Measurements from ENCODE around the gene POC1B. TPM values are rescaled to one million over a fixed set of nuclear protein-coding genes. Genes with fewer than 3 reads are reported as not detected.

Gene POC1B
- total RNA-seq, 2 experiments from 2014 or later, result 22.8 to 25.7 TPM

DNA sequence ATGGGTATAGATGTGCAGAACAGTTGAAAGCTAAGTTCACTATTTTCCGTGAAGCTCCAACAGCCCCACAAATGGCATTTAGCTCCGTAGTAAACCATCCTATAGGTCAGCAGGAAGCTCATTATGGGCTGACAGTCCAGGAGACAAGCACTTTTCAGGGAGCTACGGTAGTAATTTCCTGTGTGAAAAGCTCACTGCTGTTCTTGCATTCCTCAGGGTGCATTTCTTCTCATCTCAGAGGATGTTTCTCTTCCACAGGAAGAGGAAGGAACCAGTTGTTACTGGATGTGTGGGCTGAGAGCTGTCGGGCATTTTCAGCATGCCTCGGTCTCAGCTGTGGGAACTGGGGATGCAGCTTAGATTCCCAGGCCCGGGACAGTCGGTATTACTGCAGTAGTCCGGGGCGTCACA, 74.0 kb downstream of the POC1B start:
- no peak overlapping the region for H3K4me3 Mint-ChIP-seq
- intact Hi-C loops (cut with micrococcal nuclease), result no loop called here
- no peaks in the 10 kb centered on the region for H3K9me3 Mint-ChIP-seq
- CTCF ChIA-PET, result interaction anchor here (0.8 to 3.0 kb wide), 3 partner anchors 10 to 433 kb away, joined by 3 to 15 read pairs (median 3); no protein-coding TSS in a partner anchor
- DNase-seq, result no peak
- peaks cover 2% of the 10 kb centered on the region for H3K4me1 Mint-ChIP-seq (ENCODE audit: low read depth)
- H3K36me3 Mint-ChIP-seq (ENCODE audit: low read depth), result peaks cover 5% of the 10 kb centered on the region
- H3K27ac Mint-ChIP-seq, result no peak overlapping the region
- no peaks in the 10 kb centered on the region for H3K27me3 Mint-ChIP-seq (ENCODE audit: low read depth)

- Mint-ChIP-seq H3K36me3 (ENCODE audit: low read depth) (peaks cover 9% of the 10 kb centered on the region), H3K9me3 (no peaks in the 10 kb centered on the region), H3K4me3 (no peak overlapping the region), H3K27me3 (ENCODE audit: low read depth) (no peaks in the 10 kb centered on the region), H3K4me1 (ENCODE audit: low read depth) (peaks cover 2% of the 10 kb centered on the region), H3K27ac (no peak overlapping the region)
- no peak for DNase-seq
- CTCF ChIA-PET, result interaction anchor here (3.0 kb wide), 1 partner anchor 11 kb away, joined by 15 read pairs; no protein-coding TSS in a partner anchor
- intact Hi-C loops (cut with micrococcal nuclease), result no loop called here
Observed at GRCh38 chr12:89450907-89451306, 74.9 kb downstream of the POC1B start.

GRCh38 chr12:89448951-89449371, 76.9 kb downstream of the POC1B start:
- intact Hi-C loops (cut with micrococcal nuclease), result no loop called here
- Mint-ChIP-seq H3K4me1 (ENCODE audit: low read depth) (peaks cover 2% of the 10 kb centered on the region), H3K27ac (no peak overlapping the region), H3K36me3 (ENCODE audit: low read depth) (peaks cover 13% of the 10 kb centered on the region), H3K4me3 (no peak overlapping the region), H3K27me3 (ENCODE audit: low read depth) (no peaks in the 10 kb centered on the region), H3K9me3 (no peaks in the 10 kb centered on the region)
- CTCF ChIA-PET, result no interaction called here
- DNase-seq, result no peak

GRCh38 chr12:89448526-89448925, 77.3 kb downstream of the POC1B start:
- Mint-ChIP-seq H3K36me3 (ENCODE audit: low read depth) (peaks cover 15% of the 10 kb centered on the region), H3K4me1 (ENCODE audit: low read depth) (peaks cover 2% of the 10 kb centered on the region), H3K4me3 (no peak overlapping the region), H3K27ac (no peak overlapping the region), H3K9me3 (no peaks in the 10 kb centered on the region), H3K27me3 (ENCODE audit: low read depth) (no peaks in the 10 kb centered on the region)
- no peak for DNase-seq
- intact Hi-C loops (cut with micrococcal nuclease), result no loop called here
- CTCF ChIA-PET, result no interaction called here

DNA sequence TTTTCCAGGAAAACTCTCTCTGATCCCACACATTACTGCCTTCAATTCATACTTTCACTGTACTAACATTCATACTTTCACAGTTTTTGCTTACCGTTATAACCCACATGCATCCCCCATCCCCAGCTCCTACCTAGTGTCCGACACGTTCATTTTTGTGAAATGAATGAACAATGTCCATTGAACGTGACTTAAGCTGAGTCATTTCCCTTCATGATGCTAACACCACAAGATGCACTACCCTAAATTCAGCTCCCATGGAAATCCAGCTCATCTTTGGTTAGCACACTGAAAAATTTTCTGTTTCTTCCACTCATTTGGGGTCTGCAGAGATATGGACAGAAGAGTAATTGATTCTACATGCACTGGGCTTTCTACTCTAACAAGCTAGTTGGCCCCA, 85.9 kb downstream of the POC1B start:
- Mint-ChIP-seq H3K4me1 (ENCODE audit: low read depth) (peaks cover 8% of the 10 kb centered on the region), H3K27ac (no peak overlapping the region), H3K9me3 (peaks cover 2% of the 10 kb centered on the region)

GRCh38 chr12:89437231-89437630, 88.6 kb downstream of the POC1B start:
- Mint-ChIP-seq H3K36me3 (ENCODE audit: low read depth) (peaks cover 33% of the 10 kb centered on the region), H3K9me3 (no peaks in the 10 kb centered on the region), H3K27me3 (ENCODE audit: low read depth) (no peaks in the 10 kb centered on the region), H3K4me3 (no peak overlapping the region), H3K27ac (no peak overlapping the region), H3K4me1 (ENCODE audit: low read depth) (peaks cover 12% of the 10 kb centered on the region)
- no peak for DNase-seq
- CTCF ChIA-PET, result no interaction called here
- intact Hi-C loops (cut with micrococcal nuclease), result no loop called here

More for the DNA sequence above, 85.9 kb downstream of the POC1B start:
- no peaks in the 10 kb centered on the region for H3K27me3 Mint-ChIP-seq (ENCODE audit: low read depth)
- peaks cover 36% of the 10 kb centered on the region for H3K36me3 Mint-ChIP-seq (ENCODE audit: low read depth)
- DNase-seq, result no peak
- intact Hi-C loops (cut with micrococcal nuclease), result no loop called here
- H3K4me3 Mint-ChIP-seq, result no peak overlapping the region
- CTCF ChIA-PET, result interaction anchor here (0.9 to 1.3 kb wide), 2 partner anchors 21 to 81 kb away, joined by 3 to 5 read pairs; no protein-coding TSS in a partner anchor

- intact Hi-C loops (cut with micrococcal nuclease), result no loop called here
- CTCF ChIA-PET, result no interaction called here
- H3K27me3 Mint-ChIP-seq (ENCODE audit: low read depth), result no peaks in the 10 kb centered on the region
- no peak for DNase-seq
- H3K4me1 Mint-ChIP-seq (ENCODE audit: low read depth), result peaks cover 4% of the 10 kb centered on the region
- no peak overlapping the region for H3K27ac Mint-ChIP-seq
- no peak overlapping the region for H3K4me3 Mint-ChIP-seq
- H3K36me3 Mint-ChIP-seq (ENCODE audit: low read depth), result peaks cover 25% of the 10 kb centered on the region
- H3K9me3 Mint-ChIP-seq, result no peaks in the 10 kb centered on the region
Observed at GRCh38 chr12:89436062-89436461, 89.8 kb downstream of the POC1B start.

DNA sequence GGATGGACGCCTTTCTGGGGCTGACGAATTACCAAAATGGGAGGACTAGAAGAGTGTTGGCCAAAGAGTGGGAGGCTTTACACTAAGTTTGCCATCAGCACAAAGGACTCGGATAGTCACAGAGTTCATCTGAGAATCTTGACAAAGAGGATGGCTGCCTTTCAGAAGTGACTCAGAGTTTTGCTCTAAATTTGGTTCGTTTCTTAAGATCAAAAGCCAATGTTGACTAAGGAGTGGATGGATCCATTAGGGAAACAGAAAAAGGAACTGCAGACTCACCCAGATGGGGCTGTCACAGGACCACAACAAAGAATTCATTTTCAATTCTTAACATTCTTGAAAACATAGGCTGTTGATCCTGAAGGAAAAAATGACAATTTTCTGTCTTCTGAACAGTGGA, 92.2 kb downstream of the POC1B start:
- H3K27ac Mint-ChIP-seq, result no peak overlapping the region
- peaks cover 23% of the 10 kb centered on the region for H3K36me3 Mint-ChIP-seq (ENCODE audit: low read depth)
- peaks cover 8% of the 10 kb centered on the region for H3K4me1 Mint-ChIP-seq (ENCODE audit: low read depth)
- no peak for DNase-seq
- CTCF ChIA-PET, result no interaction called here
- H3K4me3 Mint-ChIP-seq, result no peak overlapping the region
- intact Hi-C loops (cut with micrococcal nuclease), result no loop called here
- no peaks in the 10 kb centered on the region for H3K9me3 Mint-ChIP-seq
- no peaks in the 10 kb centered on the region for H3K27me3 Mint-ChIP-seq (ENCODE audit: low read depth)

GRCh38 chr12:89432396-89432795, 93.5 kb downstream of the POC1B start:
- H3K27me3 Mint-ChIP-seq (ENCODE audit: low read depth), result no peaks in the 10 kb centered on the region
- CTCF ChIA-PET, result no interaction called here
- no peak overlapping the region for H3K27ac Mint-ChIP-seq
- H3K9me3 Mint-ChIP-seq, result no peaks in the 10 kb centered on the region
- intact Hi-C loops (cut with micrococcal nuclease), result no loop called here
- peaks cover 17% of the 10 kb centered on the region for H3K4me1 Mint-ChIP-seq (ENCODE audit: low read depth)
- peaks cover 21% of the 10 kb centered on the region for H3K36me3 Mint-ChIP-seq (ENCODE audit: low read depth)
- no peak overlapping the region for H3K4me3 Mint-ChIP-seq
- no peak for DNase-seq

DNA sequence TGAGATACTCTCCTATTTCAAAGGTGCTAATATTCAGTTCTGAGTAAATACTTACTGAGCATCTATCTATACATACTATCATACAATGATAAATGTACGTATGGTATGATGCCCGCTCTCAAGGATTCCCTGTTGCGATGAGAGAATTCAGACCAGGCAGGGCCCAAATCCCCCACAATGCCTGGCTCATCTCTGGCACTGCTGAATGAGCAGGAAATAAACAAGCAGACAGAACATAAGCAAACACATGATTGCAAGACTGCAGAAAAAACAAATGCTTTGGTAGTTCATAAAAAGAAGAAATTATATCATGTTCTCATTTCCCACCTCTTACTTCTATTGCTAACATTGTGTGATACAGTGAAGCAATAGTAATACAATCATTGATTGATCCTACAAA, 96.3 kb downstream of the POC1B start:
- H3K27ac Mint-ChIP-seq, result no peak overlapping the region

GRCh38 chr12:89427508-89428156, 98.2 kb downstream of the POC1B start:
- Mint-ChIP-seq H3K9me3 (no peaks in the 10 kb centered on the region), H3K4me1 (ENCODE audit: low read depth) (peaks cover 14% of the 10 kb centered on the region), H3K27ac (peak overlapping the region; percentile 54), H3K36me3 (ENCODE audit: low read depth) (peaks cover 9% of the 10 kb centered on the region), H3K4me3 (no peak overlapping the region), H3K27me3 (ENCODE audit: low read depth) (no peaks in the 10 kb centered on the region)
- intact Hi-C loops (cut with micrococcal nuclease), result no loop called here
- CTCF ChIA-PET, result interaction anchor here (0.6 kb wide), 1 partner anchor 204 kb away, joined by 3 read pairs; no protein-coding TSS in a partner anchor
- DNase-seq, result peak; percentile 17

More for the DNA sequence above, 96.3 kb downstream of the POC1B start:
- H3K4me1 Mint-ChIP-seq (ENCODE audit: low read depth), result peaks cover 17% of the 10 kb centered on the region
- CTCF ChIA-PET, result interaction anchor here (0.5 to 1.4 kb wide), 3 partner anchors 19 to 330 kb away, joined by 3 read pairs; no protein-coding TSS in a partner anchor
- no peak for DNase-seq
- H3K36me3 Mint-ChIP-seq (ENCODE audit: low read depth), result peaks cover 16% of the 10 kb centered on the region
- no peak overlapping the region for H3K4me3 Mint-ChIP-seq
- no peaks in the 10 kb centered on the region for H3K9me3 Mint-ChIP-seq
- intact Hi-C loops (cut with micrococcal nuclease), result no loop called here
- no peaks in the 10 kb centered on the region for H3K27me3 Mint-ChIP-seq (ENCODE audit: low read depth)

- H3K36me3 Mint-ChIP-seq (ENCODE audit: low read depth), result peaks cover 7% of the 10 kb centered on the region
- intact Hi-C loops (cut with micrococcal nuclease), result no loop called here
- no peaks in the 10 kb centered on the region for H3K27me3 Mint-ChIP-seq (ENCODE audit: low read depth)
- CTCF ChIA-PET, result no interaction called here
- peaks cover 11% of the 10 kb centered on the region for H3K4me1 Mint-ChIP-seq (ENCODE audit: low read depth)
- no peak for DNase-seq
- H3K9me3 Mint-ChIP-seq, result no peaks in the 10 kb centered on the region
- no peak overlapping the region for H3K27ac Mint-ChIP-seq
- no peak overlapping the region for H3K4me3 Mint-ChIP-seq
Observed at GRCh38 chr12:89424846-89425245, 101.0 kb downstream of the POC1B start.

DNA sequence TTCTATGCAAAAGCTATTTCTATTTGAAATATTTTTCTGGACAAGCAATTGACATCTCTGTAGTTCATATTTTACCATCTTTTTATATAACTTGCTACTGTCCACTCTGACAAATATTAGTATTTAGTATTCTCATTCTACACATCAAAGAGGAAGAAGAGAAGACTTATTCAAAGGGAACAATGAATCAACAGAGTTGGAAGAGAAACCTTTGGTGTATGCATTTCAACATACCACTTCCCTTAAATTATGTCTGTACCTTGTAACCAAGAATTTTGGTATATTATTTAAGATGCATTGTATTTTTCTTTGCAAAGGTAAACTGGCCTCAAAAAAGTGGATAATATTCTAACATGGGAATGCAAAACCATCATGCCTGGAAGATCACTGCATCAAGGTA, 101.5 kb downstream of the POC1B start:
- peaks cover 11% of the 10 kb centered on the region for H3K4me1 Mint-ChIP-seq (ENCODE audit: low read depth)
- H3K36me3 Mint-ChIP-seq (ENCODE audit: low read depth), result peaks cover 3% of the 10 kb centered on the region
- no peak overlapping the region for H3K4me3 Mint-ChIP-seq
- H3K9me3 Mint-ChIP-seq, result no peaks in the 10 kb centered on the region
- no peaks in the 10 kb centered on the region for H3K27me3 Mint-ChIP-seq (ENCODE audit: low read depth)
- no peak overlapping the region for H3K27ac Mint-ChIP-seq
- no peak for DNase-seq
- intact Hi-C loops (cut with micrococcal nuclease), result no loop called here
- CTCF ChIA-PET, result no interaction called here

Data from activated naive CD4-positive, alpha-beta T cell treated with anti-CD3 and anti-CD28 coated beads for 36 hours (primary cell).